Keratinocyte (primary cell): ENCODE data around the gene IP6K2. TPM values are rescaled to one million over a fixed set of nuclear protein-coding genes. Genes with fewer than 3 reads are reported as not detected.

Source experiments
- DNase-seq: peaks from one replicate; pipeline ENCODE4 v3.0.0-alpha.2; 2011; ENCODE audit warnings: low read depth, missing footprints, low spot score
- FAIRE-seq: peaks from 2 replicates; lab custom pipeline; 2011; peaks lifted over from hg19 to GRCh38; lab: Jason Lieb, UNC
- H2AFZ ChIP-seq: 2 replicates; pipeline ENCODE4 v1.6.0; 2012; ENCODE audit warnings: low read length, control low read depth, inconsistent platforms; ENCODE audit not compliant: control insufficient read depth
- H3K27ac ChIP-seq: 2 replicates; pipeline ENCODE4 v1.5.1; 2011; ENCODE audit warnings: low read length; ENCODE audit not compliant: control insufficient read depth, insufficient read depth
- H3K27me3 ChIP-seq: 3 replicates; pipeline ENCODE4 v1.6.0; 2011; ENCODE audit warnings: low read length; ENCODE audit not compliant: control insufficient read depth, insufficient read depth; ENCODE audit errors: extremely low read depth
- H3K36me3 ChIP-seq, 2 experiments: 2 replicates in 1 of 2; 3 replicates in 1 of 2; pipeline ENCODE4 v1.5.1; 2011; ENCODE audit warnings: low read length in 2 of 2, mild to moderate bottlenecking in 1 of 2; ENCODE audit not compliant: control insufficient read depth in 2 of 2, insufficient read depth in 2 of 2; ENCODE audit errors: extremely low read depth in 1 of 2
- H3K4me1 ChIP-seq: 3 replicates; pipeline ENCODE4 v1.5.1; 2011; ENCODE audit warnings: low read length; ENCODE audit not compliant: control insufficient read depth, insufficient read depth; ENCODE audit errors: extremely low read depth
- H3K4me2 ChIP-seq: 3 replicates; pipeline ENCODE4 v1.6.0; 2011; ENCODE audit warnings: low read depth, low read length; ENCODE audit not compliant: control insufficient read depth, insufficient read depth; ENCODE audit errors: extremely low read depth
- H3K4me3 ChIP-seq, 3 experiments: fragments of 200-600 bp in 1 of 3; sonication (generic) in 1 of 3; 2 replicates in 2 of 3; 3 replicates in 1 of 3; pipeline ENCODE4 v1.5.1; 2011 to 2016; ENCODE audit warnings: low read length in 3 of 3, mild to moderate bottlenecking in 3 of 3, control low read depth in 2 of 3, inconsistent platforms in 1 of 3, low read depth in 1 of 3, mixed read lengths in 1 of 3, mixed run types in 1 of 3, moderate library complexity in 1 of 3; ENCODE audit not compliant: control insufficient read depth in 2 of 3, insufficient read depth in 2 of 3; ENCODE audit errors: extremely low read depth in 1 of 3
- H3K79me2 ChIP-seq: 2 replicates; pipeline ENCODE4 v1.6.0; 2012; ENCODE audit warnings: low read length; ENCODE audit not compliant: control insufficient read depth, insufficient read depth
- H3K9ac ChIP-seq: 3 replicates; pipeline ENCODE4 v1.6.0; 2011; ENCODE audit warnings: low read length; ENCODE audit not compliant: control insufficient read depth, insufficient read depth; ENCODE audit errors: extremely low read depth
- H3K9me1 ChIP-seq: 3 replicates; pipeline ENCODE4 v1.6.0; 2011; ENCODE audit warnings: low read length; ENCODE audit not compliant: control insufficient read depth, insufficient read depth; ENCODE audit errors: extremely low read depth
- H3K9me3 ChIP-seq: 2 replicates; pipeline ENCODE4 v1.5.1; 2012; ENCODE audit warnings: low read depth, low read length; ENCODE audit not compliant: control insufficient read depth
- H4K20me1 ChIP-seq: 3 replicates; pipeline ENCODE4 v1.6.0; 2011; ENCODE audit warnings: low read length; ENCODE audit not compliant: control insufficient read depth, insufficient read depth; ENCODE audit errors: extremely low read depth
- CTCF ChIP-seq, 3 experiments: IDR thresholded peaks in 1 of 3; conservative IDR thresholded peaks in 1 of 3; optimal IDR thresholded peaks in 1 of 3; 2 replicates in 2 of 3; 3 replicates in 1 of 3; pipeline versions ENCODE3 to v1.5.1; 2011; ENCODE audit warnings: low read length in 3 of 3, mild to moderate bottlenecking in 3 of 3, moderate library complexity in 2 of 3, control low read depth in 1 of 3, inconsistent platforms in 1 of 3; ENCODE audit not compliant: insufficient read depth in 2 of 3; ENCODE audit errors: extremely low read depth in 1 of 3
- EZH2 ChIP-seq: IDR thresholded peaks from one replicate; pipeline ENCODE4 v1.6.1; 2012; ENCODE audit warnings: inconsistent platforms, mild to moderate bottlenecking, low read length, moderate library complexity
- dilution Hi-C: fragments of 300-500 bp; cut with MboI; formaldehyde crosslinking; loops from one replicate; pipeline ENCODE4 v1.7.0; 2020; ENCODE audit warnings: low sequenced_read_pairs; ENCODE audit not compliant: extremely low pct_ligation_motif_present
- polyA plus RNA-seq, 5 experiments: library from polyadenylated mRNA; depleted of rRNA in 3 of 5; stranded (reverse) in 3 of 5; stranded (forward) in 1 of 5; unstranded in 1 of 5; fragments of >200 nt; gene quantifications; 1 replicate in 1 of 5; 2 replicates in 3 of 5; 3 replicates in 1 of 5; pipeline versions ENCODE4 v1.2.1 to v1.2.3, GENCODE V29; 2011 to 2012; ENCODE audit warnings: missing spikeins in 2 of 5, low read depth in 1 of 5, low replicate concordance in 1 of 5

The IP6K2 gene
- polyA plus RNA-seq, 1 donor (not counting 4 experiments of a cell fraction or from before 2014, with no cell fraction given): 110 TPM

DNA sequence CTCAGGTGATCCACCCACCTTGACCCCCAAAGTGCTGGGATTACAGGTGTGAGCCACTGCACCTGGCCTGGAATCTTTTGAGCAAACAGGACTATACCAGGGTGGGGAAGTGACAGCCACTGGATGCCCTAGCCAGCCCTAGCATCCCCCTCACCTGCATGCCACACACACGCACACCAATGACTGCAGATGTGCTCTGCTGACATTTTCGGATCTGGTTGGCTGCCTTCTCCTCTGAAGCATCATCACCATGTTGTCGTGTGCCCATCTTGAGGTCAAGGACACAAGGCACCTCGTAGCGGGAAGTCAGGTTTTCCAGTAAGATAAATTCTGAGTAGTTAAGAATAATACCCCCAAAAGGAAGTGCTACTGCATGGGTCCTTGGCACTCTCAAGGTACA, 27.6 kb downstream of the IP6K2 start:
- dilution Hi-C loops: no loop called here
- Histone ChIP-seq H3K36me3 (peaks cover 46 to 58% of the 10 kb centered on the region in 2 experiments), H3K9me3 (no peaks in the 10 kb centered on the region), H3K4me1 (peaks cover 32% of the 10 kb centered on the region), H3K4me3 (no peak overlapping the region), H4K20me1 (peaks cover 8% of the 10 kb centered on the region), H3K9me1 (no peaks in the 10 kb centered on the region), H3K9ac (no peak overlapping the region), H3K79me2 (peaks cover 37% of the 10 kb centered on the region), H3K4me2 (no peak overlapping the region), H3K27ac (no peak overlapping the region), H3K27me3 (no peaks in the 10 kb centered on the region), H2AFZ (no peak overlapping the region)
- DNase-seq (no peak), FAIRE-seq (no peak)
- no peak for TF ChIP-seq EZH2
- TF ChIP-seq CTCF (optimal IDR thresholded peaks at IDR 0.05 in 1 of 3, IDR thresholded peaks at IDR 0.05 in 1 of 3, conservative IDR thresholded peaks at IDR 0.05 in 1 of 3; ENCODE audit: extremely low read depth in 1 of 3, insufficient read depth in 2 of 3, low read length in 3 of 3): no peak

DNA sequence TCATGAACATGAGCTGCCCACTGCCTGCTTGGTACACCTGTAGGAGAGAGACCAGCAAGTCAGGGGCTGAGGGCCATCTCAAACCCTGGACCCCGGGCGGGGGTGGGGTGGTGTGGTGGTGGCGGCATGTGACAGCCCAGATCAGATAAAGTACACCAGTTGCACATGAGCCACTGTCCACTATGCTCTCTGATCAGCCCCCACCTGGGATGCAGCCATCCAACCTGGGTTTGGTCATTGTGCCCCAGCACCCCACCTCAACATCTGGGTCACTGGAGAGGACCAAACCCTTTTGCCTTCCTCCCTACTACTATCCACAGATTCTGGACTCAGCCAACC, 28.3 kb downstream of the IP6K2 start:
- DNase-seq (no peak), FAIRE-seq (no peak)
- H4K20me1 ChIP-seq: peaks cover 3% of the 10 kb centered on the region
- no peaks in the 10 kb centered on the region for H3K27me3 ChIP-seq
- H3K9ac ChIP-seq: no peak overlapping the region
- H2AFZ ChIP-seq: no peak overlapping the region
- H3K4me1 ChIP-seq: peaks cover 32% of the 10 kb centered on the region
- H3K9me1 ChIP-seq: no peaks in the 10 kb centered on the region
- no peak overlapping the region for H3K4me3 ChIP-seq
- no peaks in the 10 kb centered on the region for H3K9me3 ChIP-seq
- dilution Hi-C loops: no loop called here
- H3K4me2 ChIP-seq: no peak overlapping the region
- peaks cover 37% of the 10 kb centered on the region for H3K79me2 ChIP-seq
- H3K36me3 ChIP-seq: peaks cover 41 to 52% of the 10 kb centered on the region in 2 experiments
- TF ChIP-seq CTCF (optimal IDR thresholded peaks at IDR 0.05 in 1 of 3, IDR thresholded peaks at IDR 0.05 in 1 of 3, conservative IDR thresholded peaks at IDR 0.05 in 1 of 3; ENCODE audit: extremely low read depth in 1 of 3, insufficient read depth in 2 of 3, low read length in 3 of 3) (no peak), EZH2 (no peak)
- H3K27ac ChIP-seq: no peak overlapping the region
